ENCODE results near the gene MCF2L. TPM values are rescaled to one million over a fixed set of nuclear protein-coding genes. Genes with fewer than 3 reads are reported as not detected.

MCF2L gene
- total and polyA plus RNA-seq, 4 donors: 21.0 to 78.7 (median 35.9) TPM

GRCh38 chr13:112972258-112972657 is 3.2 kb downstream of the MCF2L start:
- TF ChIP-seq, protein P1, sequence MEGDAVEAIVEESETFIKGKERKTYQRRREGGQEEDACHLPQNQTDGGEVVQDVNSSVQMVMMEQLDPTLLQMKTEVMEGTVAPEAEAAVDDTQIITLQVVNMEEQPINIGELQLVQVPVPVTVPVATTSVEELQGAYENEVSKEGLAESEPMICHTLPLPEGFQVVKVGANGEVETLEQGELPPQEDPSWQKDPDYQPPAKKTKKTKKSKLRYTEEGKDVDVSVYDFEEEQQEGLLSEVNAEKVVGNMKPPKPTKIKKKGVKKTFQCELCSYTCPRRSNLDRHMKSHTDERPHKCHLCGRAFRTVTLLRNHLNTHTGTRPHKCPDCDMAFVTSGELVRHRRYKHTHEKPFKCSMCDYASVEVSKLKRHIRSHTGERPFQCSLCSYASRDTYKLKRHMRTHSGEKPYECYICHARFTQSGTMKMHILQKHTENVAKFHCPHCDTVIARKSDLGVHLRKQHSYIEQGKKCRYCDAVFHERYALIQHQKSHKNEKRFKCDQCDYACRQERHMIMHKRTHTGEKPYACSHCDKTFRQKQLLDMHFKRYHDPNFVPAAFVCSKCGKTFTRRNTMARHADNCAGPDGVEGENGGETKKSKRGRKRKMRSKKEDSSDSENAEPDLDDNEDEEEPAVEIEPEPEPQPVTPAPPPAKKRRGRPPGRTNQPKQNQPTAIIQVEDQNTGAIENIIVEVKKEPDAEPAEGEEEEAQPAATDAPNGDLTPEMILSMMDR (IDR thresholded peaks at IDR 0.05; ENCODE audit: control extremely low read depth, extremely low read depth): no peak
- ATAC-seq (ENCODE audit: insufficient read depth, low FRiP score): no peak
- WGBS, 2 donors: 86 to 100% methylated on average over 1 of the region's 1 CpG
- Histone ChIP-seq H3K4me1 (ENCODE audit: control insufficient read depth in 5 of 5, insufficient read depth in 5 of 5, low read length in 5 of 5) (peaks cover 0 to 13% (median 0%) of the 10 kb centered on the region in 5 donors), H3K27ac (ENCODE audit: low read depth in 1 of 2, low read length in 1 of 2) (no peak overlapping the region), H3K9ac (ENCODE audit: insufficient read depth in 1 of 2, low read length in 2 of 2) (no peak overlapping the region), H3K4me3 (no peak overlapping the region), H3K36me3 (ENCODE audit: control insufficient read depth in 4 of 4, insufficient read depth in 4 of 4, low read length in 4 of 4) (no peaks in the 10 kb centered on the region), H3K27me3 (ENCODE audit: control insufficient read depth in 3 of 3, insufficient read depth in 3 of 3, low read length in 2 of 3) (peaks cover 0 to 9% (median 4%) of the 10 kb centered on the region in 3 donors), H3K9me3 (ENCODE audit: control insufficient read depth in 4 of 4, insufficient read depth in 3 of 4, low read length in 3 of 4) (peaks cover 0 to 2% (median 0%) of the 10 kb centered on the region in 4 donors)
- no peak for DNase-seq

DNA sequence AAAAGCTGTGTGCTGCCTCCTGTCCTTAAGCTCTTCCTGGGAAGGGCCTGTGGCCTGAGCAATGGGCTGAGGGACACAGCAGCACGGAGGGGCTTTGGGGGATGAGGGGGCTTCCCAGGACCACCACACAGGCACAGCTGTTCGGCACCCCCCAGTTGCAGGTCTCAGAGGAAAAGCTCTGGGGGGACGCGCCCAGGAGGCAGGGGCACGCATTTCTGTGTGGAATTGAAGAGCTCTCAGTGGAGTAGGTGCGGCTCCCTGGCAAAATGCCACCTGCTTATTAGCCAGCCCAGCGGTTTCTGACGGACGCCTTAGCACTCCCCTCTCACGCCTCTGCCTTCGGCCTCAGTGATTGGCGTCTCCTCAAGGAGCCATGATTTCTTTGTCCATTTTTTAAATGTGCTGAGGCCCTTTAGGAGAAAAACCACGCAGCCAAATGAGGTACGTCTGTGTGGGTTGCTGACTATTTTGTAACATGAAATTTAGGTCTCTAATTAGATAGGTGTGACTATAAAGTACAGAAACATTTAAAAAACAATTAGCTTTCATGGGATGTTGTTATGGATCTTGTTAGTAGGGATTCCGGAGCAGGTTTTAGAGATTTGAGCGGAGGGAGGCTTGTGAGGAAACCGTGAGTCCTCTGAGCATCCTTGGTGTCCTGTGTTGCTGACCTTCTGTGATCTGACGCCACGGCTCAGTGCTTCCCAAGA is 4.0 kb downstream of the MCF2L start:
- WGBS, 2 donors: 75 to 89% methylated on average over 19 of the region's 19 CpGs
- peaks cover 0 to 11% (median 0%) of the 10 kb centered on the region in 5 donors for H3K4me1 ChIP-seq (ENCODE audit: control insufficient read depth in 5 of 5, insufficient read depth in 5 of 5, low read length in 5 of 5)
- H3K9me3 ChIP-seq (ENCODE audit: control insufficient read depth in 4 of 4, insufficient read depth in 3 of 4, low read length in 3 of 4): peaks cover 0 to 2% (median 0%) of the 10 kb centered on the region in 4 donors
- ATAC-seq (ENCODE audit: insufficient read depth, low FRiP score): no peak
- TF ChIP-seq, protein P1 (IDR thresholded peaks at IDR 0.05; ENCODE audit: control extremely low read depth, extremely low read depth): no peak
- H3K9ac ChIP-seq (ENCODE audit: insufficient read depth in 1 of 2, low read length in 2 of 2): no peak overlapping the region
- no peak overlapping the region for H3K27ac ChIP-seq (ENCODE audit: low read depth in 1 of 2, low read length in 1 of 2)
- peaks cover 0 to 9% (median 4%) of the 10 kb centered on the region in 3 donors for H3K27me3 ChIP-seq (ENCODE audit: control insufficient read depth in 3 of 3, insufficient read depth in 3 of 3, low read length in 2 of 3)
- DNase-seq: no peak
- no peak overlapping the region for H3K4me3 ChIP-seq
- no peaks in the 10 kb centered on the region for H3K36me3 ChIP-seq (ENCODE audit: control insufficient read depth in 4 of 4, insufficient read depth in 4 of 4, low read length in 4 of 4)

- H3K9me3 ChIP-seq (ENCODE audit: control insufficient read depth in 4 of 4, insufficient read depth in 3 of 4, low read length in 3 of 4): no peaks in the 10 kb centered on the region
- WGBS, 2 donors: 94 to 95% methylated on average over 18 of the region's 18 CpGs
- H3K4me3 ChIP-seq: no peak overlapping the region
- DNase-seq: no peak
- H3K27me3 ChIP-seq (ENCODE audit: control insufficient read depth in 3 of 3, insufficient read depth in 3 of 3, low read length in 2 of 3): peaks cover 0 to 9% (median 4%) of the 10 kb centered on the region in 3 donors
- peaks cover 0 to 10% (median 0%) of the 10 kb centered on the region in 5 donors for H3K4me1 ChIP-seq (ENCODE audit: control insufficient read depth in 5 of 5, insufficient read depth in 5 of 5, low read length in 5 of 5)
- no peak for ATAC-seq (ENCODE audit: insufficient read depth, low FRiP score)
- no peak overlapping the region for H3K27ac ChIP-seq (ENCODE audit: low read depth in 1 of 2, low read length in 1 of 2)
- no peak overlapping the region for H3K9ac ChIP-seq (ENCODE audit: insufficient read depth in 1 of 2, low read length in 2 of 2)
- no peaks in the 10 kb centered on the region for H3K36me3 ChIP-seq (ENCODE audit: control insufficient read depth in 4 of 4, insufficient read depth in 4 of 4, low read length in 4 of 4)
- TF ChIP-seq, protein P1 (IDR thresholded peaks at IDR 0.05; ENCODE audit: control extremely low read depth, extremely low read depth): no peak
Observed at GRCh38 chr13:112973577-112973951, 4.5 kb downstream of the MCF2L start.

All from lung (tissue), 12 donors.